BLaER1 treated with 17β-estradiol and CSF1 and Interleukin-3, amounts not matched to agents 10 nM and 100 nM (cell line): Measurements from ENCODE around the gene FBXL20.

Experiments used
- H3K27ac ChIP-seq, 11 experiments: shearing (Covaris generic); formaldehyde crosslinking; 2 replicates each; pipeline ENCODE4 v1.8.1; 2022
- H3K27me3 ChIP-seq, 11 experiments: shearing (Covaris generic); formaldehyde crosslinking; 2 replicates each; pipeline ENCODE4 v1.8.1; 2022
- H3K36me3 ChIP-seq, 11 experiments: shearing (Covaris generic); formaldehyde crosslinking; 2 replicates each; pipeline ENCODE4 v1.8.1; 2022
- H3K4me1 ChIP-seq, 10 experiments: shearing (Covaris generic); formaldehyde crosslinking; 2 replicates each; pipeline ENCODE4 v1.8.1; 2022
- H3K4me2 ChIP-seq, 11 experiments: shearing (Covaris generic); formaldehyde crosslinking; 2 replicates each; pipeline ENCODE4 v1.8.1; 2022
- H3K4me3 ChIP-seq, 10 experiments: shearing (Covaris generic); formaldehyde crosslinking; 2 replicates each; pipeline ENCODE4 v1.8.1; 2022
- H3K9ac ChIP-seq, 11 experiments: shearing (Covaris generic); formaldehyde crosslinking; 2 replicates each; pipeline ENCODE4 v1.8.1; 2022
- H3K9me3 ChIP-seq, 11 experiments: shearing (Covaris generic); formaldehyde crosslinking; replicated peaks in 1 of 11; 2 replicates each; pipeline ENCODE4 v1.8.1; 2022
- H4K20me1 ChIP-seq, 11 experiments: shearing (Covaris generic); formaldehyde crosslinking; 2 replicates each; pipeline ENCODE4 v1.8.1; 2022
- Cebpa-rat ChIP-seq, 11 experiments: shearing (Covaris generic); IDR thresholded peaks; 2 replicates each; pipeline ENCODE4 v1.8.1; 2022

FBXL20 gene

DNA sequence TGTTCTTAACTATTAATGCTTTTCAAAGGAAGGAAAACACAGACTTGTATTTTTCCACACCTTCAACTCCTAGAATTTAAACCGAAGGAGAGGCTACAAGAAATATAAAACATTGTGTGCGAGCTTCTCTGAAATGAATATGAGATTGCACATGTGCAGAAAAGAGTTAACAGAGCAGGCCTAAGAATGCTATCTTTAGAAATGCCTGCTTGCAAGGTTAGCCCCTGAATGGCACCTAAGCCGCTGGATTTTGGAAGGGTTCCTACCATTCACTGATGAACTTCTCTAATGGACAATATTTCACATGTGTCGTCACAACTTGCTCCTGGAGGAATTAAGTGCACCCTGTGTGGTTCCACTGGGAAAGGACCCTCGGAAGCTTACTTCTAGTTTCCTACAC is 69.3 kb downstream of the FBXL20 start:
- H3K36me3 ChIP-seq = peaks cover 0 to 7% (median 0%) of the 10 kb centered on the region in 11 experiments; a peak in 1 of 22 replicates
- H3K27ac ChIP-seq = no peak overlapping the region
- H3K9ac ChIP-seq = no peak overlapping the region
- no peaks in the 10 kb centered on the region; a peak in 1 of 22 replicates for H4K20me1 ChIP-seq
- no peak for TF ChIP-seq Cebpa-rat (IDR thresholded peaks at IDR 0.05)
- no peak overlapping the region for H3K4me3 ChIP-seq
- H3K4me1 ChIP-seq = peaks cover 0 to 39% (median 17%) of the 10 kb centered on the region in 10 experiments; a peak in 13 of 20 replicates
- H3K9me3 ChIP-seq = peaks cover 0 to 11% (median 5%) of the 10 kb centered on the region in 11 experiments; a peak in 9 of 22 replicates
- H3K27me3 ChIP-seq = no peaks in the 10 kb centered on the region
- no peak overlapping the region for H3K4me2 ChIP-seq

DNA sequence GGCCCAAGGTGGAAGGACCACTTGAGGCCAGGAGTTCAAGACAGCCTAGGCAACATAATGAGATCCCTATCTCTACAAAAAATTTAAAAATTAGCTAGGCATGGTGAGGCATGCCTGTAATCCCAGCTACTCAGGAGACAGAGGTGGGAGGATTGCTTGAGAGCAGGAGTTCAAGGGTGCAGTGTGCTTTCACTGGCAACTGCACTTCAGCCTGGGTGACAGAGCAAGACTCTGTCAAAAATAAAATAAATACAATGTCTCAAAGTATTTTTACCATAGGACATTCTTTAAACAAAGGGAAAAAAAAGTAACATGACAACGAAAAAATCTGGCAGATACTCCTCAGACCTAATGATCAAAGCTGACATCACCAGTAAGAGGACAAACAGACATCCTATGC is 72.6 kb downstream of the FBXL20 start:
- no peak for TF ChIP-seq Cebpa-rat (IDR thresholded peaks at IDR 0.05)
- H3K4me3 ChIP-seq = no peak overlapping the region
- peaks cover 0 to 11% (median 3%) of the 10 kb centered on the region in 11 experiments; a peak in 8 of 22 replicates for H3K9me3 ChIP-seq
- no peaks in the 10 kb centered on the region for H4K20me1 ChIP-seq
- H3K4me1 ChIP-seq = peaks cover 0 to 31% (median 2%) of the 10 kb centered on the region in 10 experiments; a peak in 9 of 20 replicates
- peaks cover 0 to 7% (median 0%) of the 10 kb centered on the region in 11 experiments; a peak in 1 of 22 replicates for H3K36me3 ChIP-seq
- H3K27me3 ChIP-seq = no peaks in the 10 kb centered on the region
- no peak overlapping the region for H3K9ac ChIP-seq
- H3K4me2 ChIP-seq = peak overlapping the region in 3 of 11 experiments; percentile 21 to 39 (median 29); a peak in 5 of 22 replicates
- H3K27ac ChIP-seq = no peak overlapping the region; a peak in 1 of 22 replicates

DNA sequence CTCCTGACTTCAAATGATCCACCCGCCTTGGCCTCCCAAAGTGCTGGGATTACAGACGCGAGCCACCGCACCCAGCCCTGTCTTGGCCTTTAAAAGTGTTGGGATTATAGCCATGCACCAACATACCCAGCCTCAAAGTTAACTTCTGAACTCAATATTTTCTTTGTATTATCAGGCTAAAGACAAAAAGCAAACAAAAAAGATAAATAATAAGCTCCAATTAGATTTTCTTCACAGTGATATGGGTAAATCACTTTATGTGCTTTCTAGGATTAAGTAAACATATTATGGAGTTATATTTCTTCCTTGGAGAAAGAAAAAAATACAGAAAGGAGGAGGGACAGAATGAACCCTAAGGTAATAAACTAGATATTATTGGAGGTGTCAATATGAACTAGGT is 74.3 kb downstream of the FBXL20 start:
- H3K27me3 ChIP-seq = no peaks in the 10 kb centered on the region
- H4K20me1 ChIP-seq = no peaks in the 10 kb centered on the region
- TF ChIP-seq Cebpa-rat (IDR thresholded peaks at IDR 0.05) = no peak

DNA sequence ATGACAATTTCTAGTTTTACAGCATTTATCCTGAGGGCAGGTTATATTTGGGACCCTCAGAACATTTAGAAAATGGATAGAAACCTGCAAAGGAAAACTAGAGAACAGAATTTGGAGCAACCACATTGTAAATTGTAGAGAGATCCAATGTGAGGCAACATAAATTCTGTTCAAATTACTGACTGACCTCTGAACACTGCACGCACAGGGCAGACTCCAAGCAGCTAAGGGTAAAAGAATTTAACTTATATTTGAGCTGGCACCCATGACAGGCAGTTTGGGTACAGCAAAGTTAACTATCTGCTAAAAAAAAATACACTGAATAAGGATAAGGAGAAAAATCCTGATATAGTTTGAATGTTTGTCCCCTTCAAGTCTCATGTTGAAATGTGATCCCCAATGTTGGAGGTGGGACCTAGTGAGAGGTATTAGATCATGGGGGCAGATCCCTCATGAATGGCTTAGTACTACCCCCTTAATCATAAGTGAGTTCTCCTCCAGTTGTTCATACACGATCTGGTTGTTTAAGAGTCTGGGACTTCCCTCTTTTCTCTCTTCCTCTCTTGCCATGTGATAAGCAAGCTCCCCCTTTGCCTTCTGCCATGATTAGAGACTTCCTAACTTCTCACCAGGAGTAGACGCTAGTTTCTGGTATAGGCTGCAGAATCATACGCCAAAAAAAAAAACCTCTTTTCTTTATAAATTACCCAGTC is 75.7 kb downstream of the FBXL20 start:
- Histone ChIP-seq H3K4me3 (no peak overlapping the region; a peak in 1 of 20 replicates), H3K27me3 (no peaks in the 10 kb centered on the region), H3K9me3 (no peaks in the 10 kb centered on the region), H3K9ac (no peak overlapping the region; a peak in 1 of 22 replicates), H3K27ac (peak overlapping the region in 3 of 11 experiments; percentile 6 to 38 (median 36); a peak in 4 of 22 replicates), H3K36me3 (0 out of 22 replicates have a peak, but pooled peaks cover 0 to 5% (median 0%) of the 10 kb centered on the region in 11 experiments), H3K4me2 (peak overlapping the region in 5 of 11 experiments; percentile 13 to 81 (median 53); a peak in 9 of 22 replicates), H4K20me1 (no peaks in the 10 kb centered on the region), H3K4me1 (peaks cover 0 to 31% (median 7%) of the 10 kb centered on the region in 10 experiments; a peak in 12 of 20 replicates)
- no peak for TF ChIP-seq Cebpa-rat (IDR thresholded peaks at IDR 0.05)

More for the DNA sequence above, 74.3 kb downstream of the FBXL20 start:
- Histone ChIP-seq H3K36me3 (0 out of 22 replicates have a peak, but pooled peaks cover 0 to 5% (median 0%) of the 10 kb centered on the region in 11 experiments), H3K4me1 (peaks cover 0 to 31% (median 7%) of the 10 kb centered on the region in 10 experiments; a peak in 12 of 20 replicates), H3K27ac (no peak overlapping the region), H3K9ac (no peak overlapping the region), H3K9me3 (no peaks in the 10 kb centered on the region), H3K4me3 (no peak overlapping the region), H3K4me2 (no peak overlapping the region)

DNA sequence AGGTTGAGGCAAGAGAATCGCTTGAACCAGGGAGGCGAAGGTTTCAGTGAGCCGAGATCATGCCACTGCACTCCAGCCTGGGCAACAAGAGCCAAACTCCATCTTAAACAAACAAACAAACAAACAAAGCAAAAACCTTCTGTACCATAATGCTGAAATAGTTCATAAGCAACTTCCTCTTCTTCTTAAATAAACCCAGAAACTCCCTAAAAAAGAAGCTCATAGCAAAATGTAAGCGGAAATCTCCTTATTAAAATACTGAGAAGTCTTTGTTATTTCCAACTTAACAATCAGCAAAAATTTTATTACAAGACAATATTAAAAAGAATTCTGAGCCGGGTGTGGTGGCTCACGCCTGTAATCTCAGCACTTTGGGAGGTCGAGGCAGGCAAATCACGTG is 82.8 kb downstream of the FBXL20 start:
- TF ChIP-seq Cebpa-rat (IDR thresholded peaks at IDR 0.05) = no peak
- no peaks in the 10 kb centered on the region for H4K20me1 ChIP-seq
- peak overlapping the region in 1 of 11 experiments; percentile 44; a peak in 2 of 22 replicates for H3K9ac ChIP-seq
- H3K9me3 ChIP-seq = no peaks in the 10 kb centered on the region
- no peaks in the 10 kb centered on the region for H3K27me3 ChIP-seq
- peaks cover 0 to 25% (median 4%) of the 10 kb centered on the region in 10 experiments; a peak in 11 of 20 replicates for H3K4me1 ChIP-seq
- no peak overlapping the region for H3K4me3 ChIP-seq
- H3K4me2 ChIP-seq = peak overlapping the region in 3 of 11 experiments; percentile 28 to 71 (median 66); a peak in 5 of 22 replicates
- H3K27ac ChIP-seq = peak overlapping the region in 3 of 11 experiments; percentile 18 to 63 (median 47); a peak in 5 of 22 replicates
- peaks cover 0 to 13% (median 0%) of the 10 kb centered on the region in 11 experiments; a peak in 5 of 22 replicates for H3K36me3 ChIP-seq

DNA sequence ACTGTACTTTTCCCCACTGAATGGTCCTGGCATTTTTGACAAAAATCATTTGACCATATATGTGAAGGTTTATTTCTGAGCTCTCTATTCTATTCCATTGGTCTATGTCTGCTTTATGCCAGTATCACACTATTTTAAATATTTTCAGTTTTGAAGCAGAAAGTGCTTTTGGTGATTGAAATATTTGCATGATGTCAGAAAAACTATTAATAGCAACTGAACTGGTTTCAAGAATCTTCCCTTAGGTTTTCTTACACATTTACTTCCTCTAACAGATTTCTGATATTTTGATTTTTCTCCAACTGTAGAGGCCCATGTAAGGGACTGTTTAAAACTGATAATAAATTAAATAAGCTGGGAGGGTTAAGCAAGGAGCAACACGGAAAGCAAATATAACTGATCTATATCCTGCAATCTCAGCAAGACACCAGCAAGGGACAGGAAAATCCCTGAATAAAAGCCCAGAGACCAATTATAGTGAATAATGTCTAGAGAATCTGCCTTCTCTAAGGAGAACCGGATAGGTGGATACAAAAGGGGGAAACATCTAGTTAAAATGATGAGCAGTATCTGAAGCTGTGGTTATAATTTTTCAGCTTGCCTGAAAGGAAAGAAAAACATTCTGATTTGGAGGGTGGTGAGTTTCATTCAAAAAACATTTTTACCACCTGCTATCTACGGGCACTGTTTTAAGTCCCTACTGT is 94.8 kb downstream of the FBXL20 start:
- no peaks in the 10 kb centered on the region for H3K9me3 ChIP-seq
- peaks cover 10 to 29% (median 16%) of the 10 kb centered on the region in 10 experiments; a peak in 19 of 20 replicates for H3K4me1 ChIP-seq
- H3K9ac ChIP-seq = peak overlapping the region in 3 of 11 experiments; percentile 27 to 39 (median 35); a peak in 4 of 22 replicates
- H4K20me1 ChIP-seq = peaks cover 0 to 3% (median 0%) of the 10 kb centered on the region in 11 experiments; a peak in 2 of 22 replicates
- no peak overlapping the region for H3K4me3 ChIP-seq
- no peak for TF ChIP-seq Cebpa-rat (IDR thresholded peaks at IDR 0.05)
- peaks cover 7 to 24% (median 15%) of the 10 kb centered on the region in 11 experiments; a peak in 15 of 22 replicates for H3K36me3 ChIP-seq
- H3K27me3 ChIP-seq = no peaks in the 10 kb centered on the region
- peak overlapping the region in 1 of 11 experiments; percentile 14; a peak in 1 of 22 replicates for H3K27ac ChIP-seq
- H3K4me2 ChIP-seq = peak overlapping the region; percentile 3 to 61 (median 26); a peak in 14 of 22 replicates

DNA sequence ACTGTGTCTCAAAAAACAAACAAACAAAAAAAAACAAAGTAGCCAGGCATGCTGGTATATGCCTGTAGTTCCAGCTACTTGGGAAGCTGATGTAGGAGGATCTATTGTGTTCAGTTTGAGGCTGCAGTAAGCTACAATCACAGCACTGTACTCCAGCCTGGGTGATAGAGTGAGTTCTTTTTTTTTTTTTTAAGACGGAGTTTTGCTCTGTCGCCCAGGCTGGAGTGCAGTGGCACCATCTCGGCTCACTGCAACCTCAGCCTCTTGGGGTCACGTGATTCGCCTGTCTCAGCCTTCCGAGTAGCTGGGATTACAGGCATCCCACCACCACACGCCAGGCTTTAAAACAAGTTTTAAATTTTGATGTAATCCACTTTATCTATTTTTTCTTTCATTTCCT is 95.4 kb downstream of the FBXL20 start:
- no peak for TF ChIP-seq Cebpa-rat (IDR thresholded peaks at IDR 0.05)
- peak overlapping the region in 6 of 11 experiments; percentile 19 to 61 (median 46); a peak in 7 of 22 replicates for H3K4me2 ChIP-seq
- peaks cover 0 to 3% (median 0%) of the 10 kb centered on the region in 11 experiments; a peak in 2 of 22 replicates for H4K20me1 ChIP-seq
- H3K27ac ChIP-seq = no peak overlapping the region
- no peak overlapping the region for H3K4me3 ChIP-seq
- peaks cover 8 to 27% (median 17%) of the 10 kb centered on the region in 11 experiments; a peak in 15 of 22 replicates for H3K36me3 ChIP-seq
- H3K9ac ChIP-seq = no peak overlapping the region
- H3K4me1 ChIP-seq = peaks cover 10 to 30% (median 16%) of the 10 kb centered on the region in 10 experiments; a peak in 19 of 20 replicates
- H3K9me3 ChIP-seq = no peaks in the 10 kb centered on the region
- H3K27me3 ChIP-seq = no peaks in the 10 kb centered on the region

DNA sequence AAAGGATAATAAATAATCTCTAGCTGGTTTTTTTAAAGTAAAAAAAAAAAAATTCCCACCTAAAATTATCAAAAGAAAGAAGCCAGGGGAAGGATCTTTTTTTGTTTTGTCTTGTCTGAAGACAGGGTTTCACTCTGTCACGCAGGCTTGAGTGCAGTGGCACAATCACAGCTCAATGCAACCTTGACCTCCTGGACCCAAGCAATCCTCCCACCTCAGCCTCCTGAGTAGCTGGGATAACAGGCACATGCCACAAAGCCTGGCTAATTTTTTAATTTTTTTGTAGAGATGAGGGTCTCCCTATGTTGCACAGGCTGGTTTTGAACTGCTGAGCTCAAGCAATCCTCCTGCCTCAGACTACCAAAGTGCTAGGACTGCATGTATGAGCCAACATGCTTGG is 97.2 kb downstream of the FBXL20 start:
- H3K4me3 ChIP-seq = no peak overlapping the region
- H3K4me2 ChIP-seq = no peak overlapping the region
- no peaks in the 10 kb centered on the region for H3K27me3 ChIP-seq
- peaks cover 10 to 30% (median 16%) of the 10 kb centered on the region in 10 experiments; a peak in 19 of 20 replicates for H3K4me1 ChIP-seq
- no peak overlapping the region for H3K27ac ChIP-seq
- H3K9ac ChIP-seq = no peak overlapping the region
- TF ChIP-seq Cebpa-rat (IDR thresholded peaks at IDR 0.05) = no peak
- peaks cover 0 to 3% (median 0%) of the 10 kb centered on the region in 11 experiments; a peak in 2 of 22 replicates for H4K20me1 ChIP-seq
- H3K36me3 ChIP-seq = peaks cover 15 to 45% (median 32%) of the 10 kb centered on the region in 11 experiments; a peak in 16 of 22 replicates
- no peaks in the 10 kb centered on the region for H3K9me3 ChIP-seq
